Tibial nerve (tissue), 4 donors: ENCODE data around the gene ATP9B. TPM values are rescaled to one million over a fixed set of nuclear protein-coding genes. Genes with fewer than 3 reads are reported as not detected.

Experiments used
- DNase-seq, 2 donors: peaks; one replicate each; pipeline ENCODE4 v3.0.0-alpha.2; 2019; ENCODE audit warnings: low spot score in 2 of 2
- H3K27ac ChIP-seq, 4 donors: fragments of 200-600 bp; sonication (generic) in 3 of 4; one replicate each; pipeline ENCODE4 v1.5.1; 2017 to 2019; ENCODE audit warnings: mild to moderate bottlenecking in 1 of 4
- H3K27me3 ChIP-seq, 2 donors: fragments of 200-600 bp; sonication (generic) in 1 of 2; one replicate each; pipeline versions ENCODE4 v1.5.1 to v1.6.0; 2017 to 2019
- H3K36me3 ChIP-seq, 3 donors: fragments of 200-600 bp; sonication (generic); one replicate each; pipeline ENCODE4 v1.5.1; 2018 to 2019
- H3K4me1 ChIP-seq, 4 donors: fragments of 200-600 bp; sonication (generic) in 3 of 4; one replicate each; pipeline ENCODE4 v1.5.1; 2017 to 2019
- H3K4me3 ChIP-seq, 4 donors: fragments of 200-600 bp; sonication (generic) in 3 of 4; one replicate each; pipeline ENCODE4 v1.5.1; 2017 to 2019; ENCODE audit warnings: mild to moderate bottlenecking in 1 of 4, moderate library complexity in 1 of 4
- H3K9me3 ChIP-seq, 4 donors: fragments of 200-600 bp; sonication (generic) in 3 of 4; one replicate each; pipeline ENCODE4 v1.5.1; 2017 to 2019
- CTCF ChIP-seq, 5 experiments: fragments of 200-600 bp in 3 of 5; fragments of 450-650 bp in 2 of 5; sonication (generic) in 3 of 5; IDR thresholded peaks; one replicate each; pipeline ENCODE4 v1.5.1; 2016 to 2019; ENCODE audit warnings: antibody characterized with exemption in 5 of 5, mild to moderate bottlenecking in 3 of 5, moderate library complexity in 2 of 5
- EP300 ChIP-seq, 2 donors: sonication (generic); formaldehyde crosslinking; IDR thresholded peaks; one replicate each; pipeline ENCODE4 v1.6.1; 2017; ENCODE audit warnings: antibody characterized with exemption in 2 of 2, mild to moderate bottlenecking in 1 of 2
- POLR2A ChIP-seq, 2 donors: fragments of 450-650 bp; IDR thresholded peaks; one replicate each; pipeline ENCODE4 v1.6.1; 2017; ENCODE audit warnings: antibody characterized with exemption in 2 of 2, mild to moderate bottlenecking in 2 of 2, moderate library complexity in 2 of 2
- WGBS, 2 donors: methylation state at CpG; one replicate each; pipeline ENCODE4 v1.1.5; 2018; 5-methylcytosine and 5-hydroxymethylcytosine counted together
- total RNA-seq, 4 donors: library from RNA; depleted of rRNA; stranded (reverse); fragments of >200 nt; gene quantifications; one replicate each; pipeline ENCODE4 v1.1.0, GENCODE V29; 2016

ATP9B gene
- total RNA-seq, 4 donors from 2014 or later, result 56.9 to 68.7 (median 59.8) TPM

DNA sequence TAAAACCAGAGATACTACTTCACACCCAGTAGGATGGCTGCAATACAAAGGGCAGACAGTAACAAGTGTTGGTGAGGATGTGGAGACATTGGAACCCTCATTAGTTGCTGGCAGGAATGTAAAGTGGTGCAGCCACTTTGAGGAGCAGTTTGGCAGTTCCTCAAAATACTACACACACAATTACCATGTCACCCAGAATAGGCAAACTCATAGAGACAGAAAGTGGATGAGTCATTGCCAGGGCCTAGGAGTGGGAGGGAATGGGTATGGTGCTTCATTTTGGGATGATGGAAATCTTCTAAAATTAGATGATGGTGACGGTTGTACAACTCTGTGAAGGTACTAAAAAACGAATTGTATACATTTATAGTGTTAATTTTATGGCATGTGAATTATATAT, 54.8 kb downstream of the ATP9B start:
- Histone ChIP-seq H3K27ac (no peak overlapping the region), H3K4me1 (no peaks in the 10 kb centered on the region), H3K4me3 (no peak overlapping the region), H3K9me3 (no peaks in the 10 kb centered on the region), H3K36me3 (peaks cover 0 to 46% (median 0%) of the 10 kb centered on the region in 3 donors), H3K27me3 (no peaks in the 10 kb centered on the region)
- 81 to 90% methylated on average over 2 of the region's 2 CpGs for WGBS, 2 donors
- TF ChIP-seq EP300 (IDR thresholded peaks at IDR 0.05) (no peak), POLR2A (IDR thresholded peaks at IDR 0.05) (no peak), CTCF (IDR thresholded peaks at IDR 0.05) (no peak)
- no peak for DNase-seq

DNA sequence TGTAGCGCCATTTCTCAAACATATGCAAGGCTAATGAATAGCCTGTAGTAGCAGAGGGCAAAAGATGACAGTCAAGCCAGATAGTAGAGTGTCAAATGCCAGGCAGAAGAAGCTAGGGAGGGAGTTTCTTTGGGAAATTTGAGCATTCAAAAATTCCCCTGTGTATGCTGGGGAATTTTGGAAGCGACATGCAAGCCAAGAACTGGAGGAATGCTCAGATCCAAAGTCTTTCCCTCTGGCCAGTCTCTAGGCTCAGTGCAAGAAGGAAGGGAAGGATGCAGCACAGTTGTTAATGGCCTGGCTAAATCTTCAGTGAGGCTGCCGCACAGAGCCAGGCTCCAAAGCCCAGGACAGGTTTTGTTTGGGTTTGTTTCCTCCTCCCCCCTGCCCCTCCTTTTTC, 59.9 kb downstream of the ATP9B start:
- DNase-seq, result no peak
- Histone ChIP-seq H3K27me3 (no peaks in the 10 kb centered on the region), H3K4me3 (no peak overlapping the region), H3K27ac (no peak overlapping the region), H3K4me1 (no peaks in the 10 kb centered on the region), H3K9me3 (no peaks in the 10 kb centered on the region), H3K36me3 (peaks cover 0 to 62% (median 0%) of the 10 kb centered on the region in 3 donors)
- TF ChIP-seq EP300 (IDR thresholded peaks at IDR 0.05) (no peak), POLR2A (IDR thresholded peaks at IDR 0.05) (no peak), CTCF (IDR thresholded peaks at IDR 0.05) (no peak)
- WGBS, 2 donors, result 75 to 78% methylated on average over 3 of the region's 3 CpGs

GRCh38 chr18:79133724-79134123, 64.5 kb downstream of the ATP9B start:
- no peak for DNase-seq
- Histone ChIP-seq H3K4me1 (no peaks in the 10 kb centered on the region), H3K4me3 (no peak overlapping the region), H3K9me3 (no peaks in the 10 kb centered on the region), H3K27ac (no peak overlapping the region), H3K27me3 (no peaks in the 10 kb centered on the region), H3K36me3 (peaks cover 0 to 36% (median 0%) of the 10 kb centered on the region in 3 donors)
- TF ChIP-seq CTCF (IDR thresholded peaks at IDR 0.05), result no peak
- TF ChIP-seq EP300 (IDR thresholded peaks at IDR 0.05), result no peak
- TF ChIP-seq POLR2A (IDR thresholded peaks at IDR 0.05), result no peak
- WGBS, 2 donors, result 85 to 91% methylated on average over 6 of the region's 6 CpGs

DNA sequence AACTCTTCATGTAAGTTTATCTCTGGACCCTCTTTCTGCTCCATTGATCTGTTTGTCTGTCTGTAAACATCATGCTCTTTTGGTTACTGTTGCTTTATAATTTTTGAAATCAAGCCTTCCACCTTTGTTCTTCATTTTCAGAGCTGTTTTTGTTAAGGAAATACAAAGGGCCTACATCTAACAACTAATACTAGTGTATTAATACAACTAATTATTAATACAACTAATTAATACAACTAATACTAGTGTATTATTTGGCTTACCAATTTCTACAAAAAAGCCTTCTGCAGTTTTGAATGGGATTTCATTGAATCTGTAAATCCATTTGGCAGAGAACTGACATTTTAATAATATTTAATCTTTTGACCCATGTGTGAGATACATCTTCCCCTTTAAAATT, 66.7 kb downstream of the ATP9B start:
- Histone ChIP-seq H3K9me3 (no peaks in the 10 kb centered on the region), H3K4me1 (no peaks in the 10 kb centered on the region), H3K27ac (no peak overlapping the region), H3K27me3 (no peaks in the 10 kb centered on the region), H3K36me3 (peaks cover 0 to 16% (median 0%) of the 10 kb centered on the region in 3 donors), H3K4me3 (no peak overlapping the region)
- no peak for DNase-seq
- TF ChIP-seq EP300 (IDR thresholded peaks at IDR 0.05) (no peak), CTCF (IDR thresholded peaks at IDR 0.05) (no peak), POLR2A (IDR thresholded peaks at IDR 0.05) (no peak)

GRCh38 chr18:79136742-79137141, 67.5 kb downstream of the ATP9B start:
- Histone ChIP-seq H3K27ac (no peak overlapping the region), H3K27me3 (no peaks in the 10 kb centered on the region), H3K4me1 (no peaks in the 10 kb centered on the region), H3K36me3 (peaks cover 0 to 15% (median 0%) of the 10 kb centered on the region in 3 donors), H3K9me3 (no peaks in the 10 kb centered on the region), H3K4me3 (no peak overlapping the region)
- TF ChIP-seq CTCF (IDR thresholded peaks at IDR 0.05) (no peak), EP300 (IDR thresholded peaks at IDR 0.05) (no peak), POLR2A (IDR thresholded peaks at IDR 0.05) (no peak)
- 90 to 94% methylated on average over 6 of the region's 6 CpGs for WGBS, 2 donors
- no peak for DNase-seq
